Inflammatory macrophage treated with lipopolysaccharide for 1 hour (primary cell): ENCODE results near the gene HMGN4.

ENCODE experiments used
- DNase-seq, 2 donors: peaks; one replicate each; pipeline ENCODE4 v3.0.0-alpha.2; 2020 to 2022

HMGN4 gene

GRCh38 chr6:26552640-26553188, 14.5 kb downstream of the HMGN4 start:
- no peak for DNase-seq

- DNase-seq, result peak; percentile 66 to 93
Observed at GRCh38 chr6:26553264-26553634, 15.1 kb downstream of the HMGN4 start.

- peak; percentile 78 to 96 for DNase-seq
Observed at GRCh38 chr6:26553635-26554446, 15.7 kb downstream of the HMGN4 start.

- DNase-seq, result no peak
Observed at GRCh38 chr6:26554447-26554696, 16.2 kb downstream of the HMGN4 start.

GRCh38 chr6:26554697-26555504, 16.7 kb downstream of the HMGN4 start:
- peak in 1 of 2 donors; percentile 84 for DNase-seq

GRCh38 chr6:26555505-26556262, 17.5 kb downstream of the HMGN4 start:
- DNase-seq, result no peak

GRCh38 chr6:26556263-26557070, 18.3 kb downstream of the HMGN4 start:
- DNase-seq, result peak in 1 of 2 donors; percentile 47

GRCh38 chr6:26561533-26562466, 23.6 kb downstream of the HMGN4 start:
- DNase-seq, result no peak

- no peak for DNase-seq
Observed at GRCh38 chr6:26563488-26563887, 25.3 kb downstream of the HMGN4 start.

- DNase-seq, result peak; percentile 87 to 100
Observed at GRCh38 chr6:26568601-26569432, 30.7 kb downstream of the HMGN4 start.

GRCh38 chr6:26569433-26569764, 31.2 kb downstream of the HMGN4 start:
- no peak for DNase-seq

- DNase-seq, result no peak
Observed at GRCh38 chr6:26570027-26570809, 32.1 kb downstream of the HMGN4 start.

- peak; percentile 90 to 93 for DNase-seq
Observed at GRCh38 chr6:26571592-26572296, 33.6 kb downstream of the HMGN4 start.

- no peak for DNase-seq
Observed at GRCh38 chr6:26575494-26575939, 37.4 kb downstream of the HMGN4 start.

- DNase-seq, result peak in 1 of 2 donors; percentile 60
Observed at GRCh38 chr6:26576407-26576843, 38.3 kb downstream of the HMGN4 start.

GRCh38 chr6:26576929-26577719, 39.0 kb downstream of the HMGN4 start:
- peak; percentile 76 to 83 for DNase-seq

GRCh38 chr6:26577720-26578072, 39.5 kb downstream of the HMGN4 start:
- no peak for DNase-seq

GRCh38 chr6:26578279-26578678, 40.1 kb downstream of the HMGN4 start:
- no peak for DNase-seq
